Activated T-cell treated with anti-CD3 and anti-CD28 coated beads for 4 hours (primary cell): Measurements from ENCODE around the gene ARFGEF2.
"Not testable (repeated sequence)": the region's sequence is repeated elsewhere in the genome, so short reads cannot be mapped to it uniquely, and the experiment has no call there.

Source experiments
- DNase-seq: peaks from one replicate; pipeline ENCODE4 v3.0.0-alpha.2; 2020

The ARFGEF2 gene

GRCh38 chr20:49009899-49010631 lies 88.6 kb downstream of the ARFGEF2 start:
- DNase-seq = no peak

GRCh38 chr20:49024220-49024619 lies 102.7 kb downstream of the ARFGEF2 start:
- DNase-seq = no peak

- DNase-seq = not testable (repeated sequence)
Measured at GRCh38 chr20:49028177-49028576, 106.7 kb downstream of the ARFGEF2 start.

GRCh38 chr20:49028684-49029083 lies 107.2 kb downstream of the ARFGEF2 start:
- DNase-seq = no peak

- no peak for DNase-seq
Measured at GRCh38 chr20:49029203-49029602, 107.7 kb downstream of the ARFGEF2 start.

- no peak for DNase-seq
Measured at GRCh38 chr20:49030954-49031619, 109.6 kb downstream of the ARFGEF2 start.

- no peak for DNase-seq
Measured at GRCh38 chr20:49032455-49032854, 110.9 kb downstream of the ARFGEF2 start.

- DNase-seq = no peak
Measured at GRCh38 chr20:49034070-49034732, 112.7 kb downstream of the ARFGEF2 start.

- DNase-seq = no peak
Measured at GRCh38 chr20:49037962-49038387, 116.5 kb downstream of the ARFGEF2 start.

GRCh38 chr20:49039854-49040253 lies 118.3 kb downstream of the ARFGEF2 start:
- no peak for DNase-seq

- no peak for DNase-seq
Measured at GRCh38 chr20:49043000-49043399, 121.5 kb downstream of the ARFGEF2 start.

GRCh38 chr20:49045440-49046086 lies 124.1 kb downstream of the ARFGEF2 start:
- peak; percentile 7 for DNase-seq

GRCh38 chr20:49046087-49046900 lies 124.8 kb downstream of the ARFGEF2 start, which contains the start of gene CSE1L:
Gene CSE1L (plus strand): TSS chr20:49046312. CDS start chr20:49058464, 12,152 bp downstream.
- DNase-seq = peak; percentile 94

GRCh38 chr20:49052334-49052733 lies 130.8 kb downstream of the ARFGEF2 start:
- DNase-seq = no peak

GRCh38 chr20:49054056-49054643 lies 132.6 kb downstream of the ARFGEF2 start:
- no peak for DNase-seq

GRCh38 chr20:49063279-49063678 lies 141.8 kb downstream of the ARFGEF2 start:
- DNase-seq = no peak

- DNase-seq = no peak
Measured at GRCh38 chr20:49074521-49074920, 153.0 kb downstream of the ARFGEF2 start.

- no peak for DNase-seq
Measured at GRCh38 chr20:49078310-49078709, 156.8 kb downstream of the ARFGEF2 start.

- not testable (repeated sequence) for DNase-seq
Measured at GRCh38 chr20:49082295-49082694, 160.8 kb downstream of the ARFGEF2 start.
